ENCODE results near the gene C1QTNF4. TPM values are rescaled to one million over a fixed set of nuclear protein-coding genes. Genes with fewer than 3 reads are reported as not detected.

Gene C1QTNF4
- total and polyA plus RNA-seq, 9 of the 15 experiments (the other 6 are each of a cell fraction or from before 2014, with no cell fraction given): not detected

- TF ChIP-seq ZNF518B (CRISPR knock-in tag; IDR thresholded peaks at IDR 0.05) (no peak), ZBTB9 (CRISPR knock-in tag; IDR thresholded peaks at IDR 0.05) (no peak; the same call in 1 of the 2 replicates), NR0B1 (IDR thresholded peaks at IDR 0.05; ENCODE audit: partially characterized antibody) (no peak), RBM39 (optimal IDR thresholded peaks at IDR 0.05; ENCODE audit: low read depth, low read length) (no peak), ZNF507 (tag; conservative IDR thresholded peaks at IDR 0.05) (no peak), ZNF224 (CRISPR knock-in tag; IDR thresholded peaks at IDR 0.05) (no peak), HDGF (IDR thresholded peaks at IDR 0.05) (no peak), ETS1 (conservative IDR thresholded peaks at IDR 0.05; ENCODE audit: control insufficient read depth, low read depth, low read length) (peak; percentile 86; the same call in 1 of the 2 replicates), SMC3 (conservative IDR thresholded peaks at IDR 0.05; ENCODE audit: insufficient read depth, low read depth, low read length) (no peak; the same call in 1 of the 2 replicates), TAF1 (IDR thresholded peaks at IDR 0.05; ENCODE audit: control insufficient read depth, extremely low read depth, insufficient read depth, low read length, severe bottlenecking) (peak; percentile 98), THRAP3 (IDR thresholded peaks at IDR 0.05; ENCODE audit: borderline replicate concordance) (peak; percentile 99), TFAP4 (CRISPR knock-in tag; IDR thresholded peaks at IDR 0.05; ENCODE audit: borderline replicate concordance) (peak; percentile 93), ZNF395 (CRISPR knock-in tag; IDR thresholded peaks at IDR 0.05) (no peak), TCF7 (IDR thresholded peaks at IDR 0.05; ENCODE audit: borderline replicate concordance) (peak; percentile 79), NUFIP1 (IDR thresholded peaks at IDR 0.05; ENCODE audit: partially characterized antibody) (peak; percentile 85), HLTF (IDR thresholded peaks at IDR 0.05) (peak; percentile 98)
Observed at GRCh38 chr11:47578524-47579494, 15.4 kb downstream of the C1QTNF4 start, which contains the start of the genes KBTBD4 and NDUFS3 (continued).

Data from K562 (cell line).